HL-60/S4 treated with retinoic acid at 250 ng/mL for 4 days and 3 days (cell line): Measurements from ENCODE around the gene ZNF764.

Experiments used
- in situ Hi-C: fragments of 300-500 bp; cut with MboI; formaldehyde crosslinking; loops from 2 replicates; pipeline ENCODE4 v1.7.0; 2022; ENCODE audit warnings: low sequenced_read_pairs

The ZNF764 gene

GRCh38 chr16:30509081-30509765 lies 49.0 kb downstream of the ZNF764 start:
- in situ Hi-C loops = no loop called here
